OCI-M2 (cell line): ENCODE measurements around the gene KIT.

Experiments
- DNase-seq: peaks from one replicate; lab custom pipeline; 2025; ENCODE audit not compliant: unreplicated experiment; lab: John Stamatoyannopoulos, UW

Gene KIT

GRCh38 chr4:54695788-54696187, 38.0 kb downstream of the KIT start:
- DNase-seq, result no peak

GRCh38 chr4:54696649-54697048, 38.9 kb downstream of the KIT start:
- DNase-seq, result no peak

- no peak for DNase-seq
Measured at GRCh38 chr4:54700986-54701385, 43.2 kb downstream of the KIT start.

GRCh38 chr4:54703182-54703581, 45.4 kb downstream of the KIT start:
- DNase-seq, result no peak

- no peak for DNase-seq
Measured at GRCh38 chr4:54707406-54707805, 49.6 kb downstream of the KIT start.

GRCh38 chr4:54708339-54709279, 50.9 kb downstream of the KIT start:
- no peak for DNase-seq

GRCh38 chr4:54709400-54709799, 51.6 kb downstream of the KIT start:
- no peak for DNase-seq

- DNase-seq, result no peak
Measured at GRCh38 chr4:54712206-54712605, 54.4 kb downstream of the KIT start.

- DNase-seq, result no peak
Measured at GRCh38 chr4:54714631-54715030, 56.9 kb downstream of the KIT start.

- DNase-seq, result no peak
Measured at GRCh38 chr4:54716478-54717065, 58.8 kb downstream of the KIT start.

GRCh38 chr4:54717694-54718093, 59.9 kb downstream of the KIT start:
- DNase-seq, result no peak

GRCh38 chr4:54719378-54719777, 61.6 kb downstream of the KIT start:
- DNase-seq, result no peak

GRCh38 chr4:54723220-54723619, 65.5 kb downstream of the KIT start:
- DNase-seq, result no peak

GRCh38 chr4:54723820-54724219, 66.1 kb downstream of the KIT start:
- DNase-seq, result no peak

GRCh38 chr4:54726907-54727306, 69.2 kb downstream of the KIT start:
- no peak for DNase-seq

- no peak for DNase-seq
Measured at GRCh38 chr4:54727346-54727745, 69.6 kb downstream of the KIT start.

GRCh38 chr4:54728368-54728767, 70.6 kb downstream of the KIT start:
- no peak for DNase-seq

GRCh38 chr4:54729256-54729655, 71.5 kb downstream of the KIT start:
- DNase-seq, result no peak

GRCh38 chr4:54730581-54730980, 72.8 kb downstream of the KIT start:
- no peak for DNase-seq

- no peak for DNase-seq
Measured at GRCh38 chr4:54731552-54731951, 73.8 kb downstream of the KIT start.

- no peak for DNase-seq
Measured at GRCh38 chr4:54731976-54732375, 74.2 kb downstream of the KIT start.

- no peak for DNase-seq
Measured at GRCh38 chr4:54737421-54737820, 79.7 kb downstream of the KIT start.

- DNase-seq, result no peak
Measured at GRCh38 chr4:54741202-54741601, 83.4 kb downstream of the KIT start.
